GM18502 (cell line): ENCODE measurements around the gene NDUFB2.
A peak's percentile ranks its signal among the peaks of the same experiment; 100 is the strongest.
"Not testable (repeated sequence)": the region's sequence is repeated elsewhere in the genome, so short reads cannot be mapped to it uniquely, and the experiment has no call there.

Source experiments
- ATAC-seq: cut with Tn5 transposase; IDR thresholded peaks from one replicate; pipeline ENCODE4 v1.9.1; 2021; ENCODE audit warnings: mild to moderate bottlenecking; ENCODE audit not compliant: unreplicated experiment, poor library complexity

NDUFB2 gene

DNA sequence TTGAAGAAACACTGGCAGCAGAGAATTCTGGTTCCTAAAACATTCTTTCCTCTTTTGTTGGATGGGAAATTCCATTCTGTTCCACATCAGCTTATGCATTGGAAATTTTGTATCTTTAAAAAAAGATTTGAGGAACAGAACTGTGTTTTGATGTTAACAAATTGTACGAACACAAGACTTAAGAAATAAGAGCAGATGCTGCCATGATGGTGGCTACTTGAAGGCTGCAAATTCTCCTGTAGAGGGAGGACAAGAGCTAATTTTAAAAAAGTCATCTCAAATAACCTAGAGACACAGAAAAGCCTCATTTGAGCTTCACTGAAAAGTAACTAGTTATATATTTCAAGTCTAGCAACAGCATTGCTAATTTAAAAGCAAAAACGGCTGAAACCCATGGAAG is 29.8 kb downstream of the NDUFB2 start:
- ATAC-seq: no peak

DNA sequence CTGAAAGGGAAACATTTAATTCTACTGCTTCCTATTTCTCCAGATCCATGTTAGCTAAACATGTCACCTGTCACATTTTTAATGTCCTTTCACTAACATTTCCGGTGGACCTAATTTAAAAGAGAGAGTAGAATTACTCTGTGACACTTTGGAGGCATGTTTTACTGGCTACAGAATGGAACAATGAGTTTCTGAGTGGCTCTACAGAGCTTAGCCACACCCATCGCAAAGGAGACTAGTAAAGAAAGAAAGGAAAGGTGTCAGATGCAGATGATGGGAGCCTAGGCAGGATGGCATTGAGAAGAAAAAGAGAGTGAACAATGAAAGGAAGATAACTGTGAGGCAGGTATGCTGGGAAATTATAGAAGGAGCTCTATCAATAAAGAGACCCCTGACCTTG is 35.9 kb downstream of the NDUFB2 start:
- no peak for ATAC-seq

DNA sequence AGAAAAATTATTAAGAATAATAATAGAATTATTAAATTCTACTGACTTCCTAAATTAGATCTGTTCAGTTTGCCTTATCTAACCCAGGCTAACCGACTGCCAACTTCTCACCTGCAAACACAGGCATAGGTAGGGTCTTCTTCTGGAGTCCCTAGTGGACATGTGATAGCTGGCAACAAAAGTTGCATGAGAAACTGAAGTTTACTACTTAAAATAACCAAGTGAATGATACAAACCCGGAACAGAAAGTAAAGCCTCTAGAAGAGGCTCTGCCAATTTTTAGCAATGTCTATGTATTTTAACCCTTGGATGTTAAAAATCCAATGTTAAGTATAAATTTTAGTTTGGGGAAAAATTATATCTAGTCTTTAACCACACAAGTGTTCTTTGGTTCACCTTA is 37.6 kb downstream of the NDUFB2 start:
- ATAC-seq: no peak

DNA sequence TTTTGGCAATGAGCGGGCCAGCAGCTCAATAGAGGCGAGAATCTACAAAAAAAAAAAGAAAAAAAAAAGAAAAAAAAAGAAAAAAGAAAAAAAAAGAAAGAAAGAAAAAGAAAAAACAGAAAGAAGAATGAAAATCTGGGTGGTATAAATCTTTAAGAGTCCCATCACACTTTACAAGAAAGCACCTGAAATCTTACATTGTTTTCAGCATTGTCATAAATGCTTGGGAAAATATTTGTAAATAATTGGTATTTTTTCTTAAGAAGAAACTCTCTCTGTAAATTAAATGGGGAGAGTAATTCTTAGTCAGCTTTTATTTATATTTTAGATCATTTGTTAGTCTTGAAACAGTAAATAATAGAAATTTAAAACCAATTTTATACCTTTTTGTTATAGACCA is 38.2 kb downstream of the NDUFB2 start:
- ATAC-seq: no peak

DNA sequence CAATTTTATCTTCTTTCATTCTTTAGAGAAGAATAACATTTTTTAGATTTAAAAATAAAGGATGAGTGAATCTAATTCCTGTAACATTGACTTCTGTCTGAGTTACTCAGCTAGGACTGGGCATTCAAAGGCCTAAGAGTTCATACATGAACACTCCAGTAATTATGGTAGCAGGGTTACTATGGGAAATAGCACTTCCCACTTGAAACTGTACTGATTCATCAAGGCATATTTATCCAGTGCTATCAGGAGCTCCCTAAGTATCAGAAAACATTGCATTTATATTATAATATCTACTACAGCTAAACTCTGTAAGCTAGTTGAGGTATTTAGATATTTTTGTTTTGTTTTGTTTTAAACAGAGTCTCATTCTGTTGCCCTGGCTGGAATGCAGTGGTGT is 41.8 kb downstream of the NDUFB2 start:
- ATAC-seq: no peak

DNA sequence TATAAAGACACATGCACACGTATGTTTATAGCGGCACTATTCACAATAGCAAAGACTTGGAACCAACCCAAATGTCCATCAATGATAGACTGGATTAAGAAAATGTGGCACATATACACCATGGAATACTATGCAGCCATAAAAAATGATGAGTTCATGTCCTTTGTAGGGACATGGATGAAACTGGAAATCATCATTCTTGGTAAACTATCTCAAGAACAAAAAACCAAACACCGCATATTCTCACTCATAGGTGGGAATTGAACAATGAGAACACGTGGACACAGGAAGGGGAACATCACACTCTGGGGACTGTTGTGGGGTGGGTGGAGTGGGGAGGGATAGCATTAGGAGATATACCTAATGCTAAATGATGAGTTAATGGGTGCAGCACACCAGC is 46.7 kb downstream of the NDUFB2 start:
- not testable (repeated sequence) for ATAC-seq

DNA sequence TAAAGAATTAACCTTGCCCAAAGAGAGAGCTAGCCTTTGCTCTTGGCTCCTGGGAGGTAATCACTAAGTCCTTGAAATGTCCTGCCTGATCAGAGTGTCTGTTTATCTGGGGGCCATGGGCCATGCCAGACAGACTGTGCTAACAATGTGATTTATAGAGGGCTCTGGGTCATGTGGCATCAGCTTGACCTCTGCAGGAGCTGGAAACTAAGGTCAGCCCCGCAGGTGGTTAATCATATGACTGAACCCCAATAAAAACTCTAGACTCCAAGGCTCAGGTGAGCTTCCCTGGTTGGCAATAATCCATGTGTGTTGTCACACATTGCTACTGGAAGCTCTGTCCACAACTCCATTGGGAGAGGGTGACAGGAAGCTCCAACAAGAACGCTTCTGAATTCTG is 47.5 kb downstream of the NDUFB2 start:
- no peak for ATAC-seq

DNA sequence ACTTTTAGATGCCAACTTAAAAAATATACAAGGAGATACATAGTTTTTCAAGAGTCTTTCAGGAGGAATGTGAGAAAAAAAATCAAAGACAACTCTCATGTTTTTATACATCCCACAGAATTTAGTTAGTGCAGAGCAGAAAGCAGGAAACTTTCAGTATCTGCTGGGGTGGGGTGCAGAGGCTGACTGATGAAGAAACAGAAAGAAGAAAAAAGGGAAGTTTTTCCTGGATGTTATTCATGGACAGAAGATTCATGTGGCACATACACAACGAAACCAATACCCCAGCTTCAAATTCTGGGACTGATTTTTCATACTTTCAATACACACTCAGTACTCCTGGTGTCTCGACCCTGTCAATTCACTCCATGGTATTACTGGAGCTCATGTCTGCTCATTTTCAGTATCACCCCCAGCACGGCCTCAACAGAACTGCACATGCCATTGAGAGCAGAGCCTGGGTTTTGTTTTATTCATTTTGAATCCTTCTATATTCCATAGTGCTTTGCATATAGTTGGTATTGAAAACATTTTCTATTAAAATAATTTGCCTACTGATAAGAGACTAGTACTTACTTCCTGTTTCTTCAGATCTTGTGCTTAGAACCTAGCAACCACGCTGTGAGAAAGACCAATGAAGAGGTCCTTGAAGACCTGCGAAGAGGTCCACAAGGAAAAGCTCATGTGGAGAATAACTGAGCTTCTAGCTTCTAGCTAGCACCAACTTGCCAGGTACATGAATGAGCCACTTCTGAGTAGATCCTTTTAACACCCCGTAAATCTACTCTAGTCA is 49.0 kb downstream of the NDUFB2 start:
- ATAC-seq: peak; percentile 48

DNA sequence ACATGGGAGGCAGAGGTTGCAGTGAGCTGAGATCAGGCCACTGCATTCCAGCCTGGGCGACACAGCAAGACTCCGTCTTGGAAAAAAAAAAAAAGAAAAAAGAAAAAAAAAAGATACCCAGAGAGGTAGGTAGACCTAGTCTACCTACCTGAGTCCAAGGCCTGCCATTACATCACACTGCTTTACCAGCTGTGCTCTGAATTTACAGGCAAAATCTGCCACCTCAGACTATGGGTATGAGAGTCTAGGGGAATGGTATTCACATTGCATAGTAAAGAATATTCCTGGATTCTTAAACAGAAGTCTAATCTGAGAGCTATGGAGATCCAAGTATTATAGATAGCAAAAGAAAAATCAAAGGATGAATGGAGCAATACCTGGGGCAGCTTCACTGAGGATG is 50.2 kb downstream of the NDUFB2 start:
- ATAC-seq: no peak

DNA sequence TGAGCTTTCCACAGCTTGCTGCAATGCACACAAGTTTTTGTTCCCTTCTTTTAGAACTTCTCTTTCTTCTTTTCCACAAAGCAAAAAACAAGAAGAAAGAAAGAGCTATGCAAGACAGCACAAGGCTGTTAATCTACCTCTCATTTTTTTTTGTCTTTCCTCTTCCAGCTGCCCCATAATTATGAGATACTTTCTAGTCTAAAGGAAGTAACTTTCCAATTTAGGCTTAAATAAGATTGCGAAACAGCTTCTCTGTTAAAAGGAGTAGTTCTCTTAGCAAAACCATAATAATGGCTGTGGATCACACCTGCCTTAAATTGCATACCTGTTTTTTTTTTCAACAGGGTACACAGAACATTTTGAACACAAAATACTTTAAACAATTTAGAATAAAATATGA is 56.0 kb downstream of the NDUFB2 start:
- ATAC-seq: no peak

DNA sequence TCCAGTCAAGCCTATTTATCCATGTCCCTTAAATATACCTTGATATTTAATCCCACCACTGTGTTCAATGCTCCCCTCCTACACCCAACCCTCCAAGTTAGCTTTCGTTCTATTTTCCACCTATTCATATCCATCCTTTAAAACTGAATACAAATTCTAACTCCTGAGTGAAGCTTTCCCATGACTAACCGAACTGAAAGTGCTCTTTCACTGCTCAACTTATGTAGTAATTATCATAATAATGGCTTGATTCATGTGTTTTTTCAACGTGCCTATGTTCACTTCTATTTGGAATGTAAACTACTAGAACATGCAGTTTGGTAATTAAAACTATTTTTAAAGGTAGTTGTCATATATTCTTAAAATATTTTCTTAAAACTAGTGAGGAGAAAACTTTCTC is 58.0 kb downstream of the NDUFB2 start:
- ATAC-seq: no peak
